ENCODE measurements around the gene SLC4A3. TPM values are rescaled to one million over a fixed set of nuclear protein-coding genes. Genes with fewer than 3 reads are reported as not detected.

SLC4A3 gene
- total and polyA plus RNA-seq, 2 donors (not counting 3 experiments of a cell fraction or from before 2014, with no cell fraction given), result 0.29 to 0.35 TPM

- no peak overlapping the region for H3K9ac ChIP-seq (replicated peaks; ENCODE audit: extremely low read depth, insufficient read depth, low read length)
- no peak overlapping the region for H3K4me2 ChIP-seq (ENCODE audit: insufficient read depth, low read length)
- no peak overlapping the region for H2AFZ ChIP-seq (ENCODE audit: low read depth, low read length)
- H3K36me3 ChIP-seq (ENCODE audit: control insufficient read depth in 2 of 2, extremely low read depth in 1 of 2, insufficient read depth in 2 of 2, low read length in 2 of 2), result no peaks in the 10 kb centered on the region
- no peaks in the 10 kb centered on the region for H3K4me1 ChIP-seq (ENCODE audit: control insufficient read depth, extremely low read depth, insufficient read depth, low read length)
- intact Hi-C loops (cut with micrococcal nuclease) (no loop called here), dilution Hi-C loops (cut with MboI; ENCODE audit: extremely low pct_ligation_motif_present, low sequenced_read_pairs) (no loop called here)
- no peaks in the 10 kb centered on the region for H4K20me1 ChIP-seq (replicated peaks; ENCODE audit: control insufficient read depth, extremely low read depth, insufficient read depth, low read length)
- ChIA-PET POLR2A (no interaction called here), CTCF (no interaction called here)
- H3K27ac ChIP-seq (ENCODE audit: insufficient read depth, low read depth, low read length), result no peak overlapping the region
- no peak overlapping the region for H3K4me3 ChIP-seq (replicated peaks in 1 of 3; ENCODE audit: insufficient read depth in 1 of 3, low read depth in 1 of 3, low read length in 3 of 3)
- TF ChIP-seq POLR2A (IDR thresholded peaks at IDR 0.05; ENCODE audit: low read depth, low read length), result no peak
- no peak for TF ChIP-seq EZH2 (IDR thresholded peaks at IDR 0.05; ENCODE audit: borderline replicate concordance, low read depth, low read length, severe bottlenecking)
- TF ChIP-seq, protein P1, sequence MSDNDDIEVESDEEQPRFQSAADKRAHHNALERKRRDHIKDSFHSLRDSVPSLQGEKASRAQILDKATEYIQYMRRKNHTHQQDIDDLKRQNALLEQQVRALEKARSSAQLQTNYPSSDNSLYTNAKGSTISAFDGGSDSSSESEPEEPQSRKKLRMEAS (IDR thresholded peaks at IDR 0.05; ENCODE audit: insufficient read depth, insufficient read length), result no peak
- TF ChIP-seq JUN (IDR thresholded peaks at IDR 0.05; ENCODE audit: borderline replicate concordance, insufficient read depth, insufficient read length, low read depth), result no peak
- no peak for TF ChIP-seq POLR2AphosphoS5 (IDR thresholded peaks at IDR 0.05; ENCODE audit: insufficient read depth, low read depth, low read length)
- TF ChIP-seq FOS (IDR thresholded peaks at IDR 0.05; ENCODE audit: borderline replicate concordance, insufficient read depth, low read length), result no peak
- no peak for TF ChIP-seq MYC (IDR thresholded peaks at IDR 0.05; ENCODE audit: low read depth, low read length)
- TF ChIP-seq CTCF (IDR thresholded peaks at IDR 0.05; ENCODE audit: extremely low read depth in 1 of 2, insufficient read depth in 1 of 2, low read depth in 1 of 2, low read length in 2 of 2), result no peak
- TF ChIP-seq GATA2 (IDR thresholded peaks at IDR 0.05; ENCODE audit: insufficient read depth, insufficient read length, low read depth, low read length), result no peak
- FAIRE-seq (no peak), DNase-seq (ENCODE audit: low read depth, low spot score) (no peak)
- H3K9me3 ChIP-seq (replicated peaks; ENCODE audit: control insufficient read depth, insufficient read depth, low read length), result no peaks in the 10 kb centered on the region
- H3K27me3 ChIP-seq (ENCODE audit: control insufficient read depth in 2 of 2, insufficient read depth in 2 of 2, low read length in 2 of 2), result peaks cover 0 to 1% of the 10 kb centered on the region in 2 experiments
- no peaks in the 10 kb centered on the region for H3K9me1 ChIP-seq (replicated peaks; ENCODE audit: control insufficient read depth, extremely low read depth, insufficient read depth, low read length)
- BruUV-seq (replicated peaks), result no TSS peak
- no peaks in the 10 kb centered on the region for H3K79me2 ChIP-seq (ENCODE audit: control insufficient read depth, insufficient read depth, low read length)
Observed at GRCh38 chr2:219661955-219662395, 34.5 kb downstream of the SLC4A3 start.
